ACHN (cell line): ENCODE data around the gene PTX3.
A peak's percentile ranks its signal among the peaks of the same experiment; 100 is the strongest.

Experiments used
- DNase-seq: peaks from one replicate; pipeline ENCODE4 v3.0.0-alpha.2; 2015
- in situ Hi-C: cut with HindIII; loops from 2 replicates; pipeline ENCODE4 v1.10.0; 2017; ENCODE audit warnings: low sequenced_read_pairs, low pct_ligation_motif_present, low pct_unique_long_range_greater_than_20kb

Gene PTX3

GRCh38 chr3:157436583-157437291 is at the start of gene PTX3:
Gene PTX3, plus strand, starts transcription at chr3:157436850. Its CDS starts 84 bp downstream, at chr3:157436934.
- in situ Hi-C loops, result no loop called here
- DNase-seq, result peak; percentile 55

DNA sequence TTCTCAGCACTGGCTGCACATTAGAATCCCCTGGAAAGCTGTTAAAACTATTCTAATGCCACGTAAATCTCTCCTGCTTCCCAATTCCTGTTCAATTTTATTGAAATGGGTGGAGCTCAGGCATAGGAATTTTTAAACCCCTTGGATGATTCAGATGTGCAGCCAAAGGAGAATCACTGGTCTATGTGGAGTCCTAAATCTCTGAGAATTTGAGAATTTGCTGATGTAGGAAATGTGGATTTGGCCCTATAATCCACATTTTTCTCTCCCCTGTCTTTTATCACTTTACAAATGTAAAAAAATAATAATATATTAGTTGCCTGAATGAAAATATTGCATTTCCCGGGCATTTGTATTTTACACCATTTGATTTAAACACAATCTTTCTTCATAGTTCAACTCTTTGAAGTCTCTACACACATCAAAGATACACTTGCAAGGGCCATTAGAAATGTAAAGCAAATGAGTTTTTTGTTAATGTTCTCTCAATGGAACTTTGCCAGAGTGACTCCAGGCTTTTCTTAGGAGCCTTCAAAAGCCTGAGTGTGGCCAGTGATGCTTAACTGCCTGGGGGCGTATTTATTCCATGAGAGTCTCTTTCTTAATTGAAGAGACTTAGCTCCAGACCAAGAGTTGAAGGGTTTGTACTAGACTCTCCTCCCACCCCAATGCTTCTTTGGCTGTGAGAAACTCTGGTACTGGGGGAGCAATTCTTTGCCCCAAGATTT is 48.8 kb upstream of the PTX3 start:
- DNase-seq, result no peak

GRCh38 chr3:157388976-157389375 is 47.7 kb upstream of the PTX3 start:
- DNase-seq, result no peak
- in situ Hi-C loops, result no loop called here

More for the DNA sequence above, 48.8 kb upstream of the PTX3 start:
- in situ Hi-C loops, result no loop called here

GRCh38 chr3:157390713-157391515 is 45.7 kb upstream of the PTX3 start:
- in situ Hi-C loops, result no loop called here

DNA sequence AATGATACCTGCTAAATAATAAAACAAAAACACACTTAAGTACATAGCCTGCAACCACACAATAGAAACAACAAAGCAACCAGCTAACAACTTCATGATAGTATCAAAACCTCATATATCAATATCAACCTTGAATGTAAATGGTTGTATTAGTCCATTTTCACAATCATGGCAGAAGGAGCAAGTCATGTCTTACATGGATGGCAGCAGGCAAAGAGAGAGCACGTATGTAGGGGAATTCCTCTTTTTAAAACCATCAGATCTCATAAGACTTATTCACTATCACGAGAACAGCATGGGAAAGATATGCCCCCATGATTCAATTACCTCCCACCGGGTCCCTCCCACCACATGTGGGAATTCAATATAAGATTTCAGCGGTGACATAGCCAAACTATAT is 44.5 kb upstream of the PTX3 start:
- in situ Hi-C loops, result no loop called here
- no peak for DNase-seq

More at GRCh38 chr3:157390713-157391515, 45.7 kb upstream of the PTX3 start:
- DNase-seq, result no peak

- DNase-seq, result no peak
- in situ Hi-C loops, result no loop called here
Measured at GRCh38 chr3:157393113-157393512, 43.5 kb upstream of the PTX3 start.

DNA sequence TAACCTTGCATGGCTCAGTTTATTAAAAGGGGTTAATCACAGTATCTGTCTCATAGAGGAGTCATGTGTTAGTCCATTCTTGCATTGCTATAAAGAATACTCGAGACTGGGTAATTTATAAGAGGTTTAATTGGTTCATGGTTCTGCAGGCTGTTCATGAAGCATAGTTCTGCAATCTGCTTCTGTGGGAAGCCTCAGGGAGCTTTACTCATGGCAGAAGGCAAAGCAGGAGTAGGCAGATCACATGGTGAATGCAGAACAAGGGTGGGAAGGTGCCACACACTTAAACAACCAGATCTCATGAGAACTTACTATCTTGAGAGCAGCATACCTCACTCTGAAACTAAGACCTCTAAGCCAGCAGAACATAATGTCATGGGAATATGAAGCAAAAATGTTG is 42.2 kb upstream of the PTX3 start:
- no peak for DNase-seq
- in situ Hi-C loops, result no loop called here

DNA sequence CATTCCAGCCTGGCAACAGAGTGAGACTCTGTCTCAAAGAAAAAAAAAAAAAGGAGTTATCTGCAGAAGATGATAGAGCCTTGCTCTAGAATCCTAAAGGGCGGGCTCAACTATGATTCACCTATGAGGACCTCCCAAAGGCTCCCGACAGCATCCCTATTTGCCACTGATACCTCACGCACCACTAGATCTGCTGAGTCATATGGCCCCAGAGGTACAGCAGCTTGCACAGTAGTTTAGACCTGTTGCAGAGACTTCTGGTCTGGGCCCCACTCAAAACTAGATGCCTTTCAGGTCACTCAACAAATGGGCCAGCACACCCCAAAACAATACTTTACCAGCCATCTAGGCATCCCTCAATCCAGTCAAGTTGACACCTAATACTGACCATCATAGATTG is 38.1 kb upstream of the PTX3 start:
- DNase-seq, result no peak
- in situ Hi-C loops, result no loop called here

DNA sequence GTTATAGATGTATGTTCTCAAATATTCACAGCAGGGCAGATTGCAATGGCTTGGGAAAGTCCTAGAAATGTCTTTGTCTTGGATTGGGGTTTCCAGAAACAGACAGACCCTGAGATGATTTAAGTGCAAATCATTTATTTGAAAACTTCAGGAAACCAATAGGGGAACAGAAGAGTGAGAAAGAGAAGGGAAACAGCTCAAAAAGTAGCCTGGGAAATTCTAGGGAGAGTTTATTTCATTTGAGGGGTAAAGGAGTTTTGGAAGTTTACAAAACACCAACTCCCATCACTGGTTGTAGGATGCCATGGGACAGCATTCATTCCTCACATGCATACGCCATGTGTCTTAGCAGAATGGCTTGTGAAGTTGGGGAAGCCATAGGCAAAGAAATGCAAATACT is 32.3 kb upstream of the PTX3 start:
- DNase-seq, result no peak
- in situ Hi-C loops, result no loop called here

DNA sequence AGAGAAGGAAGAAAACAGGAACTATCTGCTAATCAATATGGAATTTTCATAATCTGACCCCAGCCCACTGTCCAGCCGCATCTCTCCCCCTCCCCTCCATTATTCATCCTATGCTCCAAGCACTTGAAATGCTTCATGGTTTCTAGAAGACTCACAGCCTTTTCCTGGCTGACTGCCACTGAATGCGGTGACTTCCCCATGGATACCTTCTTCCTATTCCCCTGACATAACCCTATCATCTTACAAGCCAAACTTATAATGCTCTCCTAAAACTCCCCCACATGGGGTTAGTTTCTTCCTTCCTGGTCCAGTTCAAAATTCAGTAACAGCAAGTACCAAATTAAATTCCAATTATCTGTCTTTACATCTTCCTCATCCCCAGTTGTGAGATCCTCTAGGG is 31.2 kb upstream of the PTX3 start:
- in situ Hi-C loops, result no loop called here
- no peak for DNase-seq

GRCh38 chr3:157406394-157406793 is 30.3 kb upstream of the PTX3 start:
- in situ Hi-C loops, result no loop called here
- DNase-seq, result no peak

GRCh38 chr3:157407769-157408168 is 28.9 kb upstream of the PTX3 start:
- in situ Hi-C loops, result no loop called here
- DNase-seq, result no peak

- no peak for DNase-seq
- in situ Hi-C loops, result no loop called here
Measured at GRCh38 chr3:157408499-157409149, 28.0 kb upstream of the PTX3 start.

DNA sequence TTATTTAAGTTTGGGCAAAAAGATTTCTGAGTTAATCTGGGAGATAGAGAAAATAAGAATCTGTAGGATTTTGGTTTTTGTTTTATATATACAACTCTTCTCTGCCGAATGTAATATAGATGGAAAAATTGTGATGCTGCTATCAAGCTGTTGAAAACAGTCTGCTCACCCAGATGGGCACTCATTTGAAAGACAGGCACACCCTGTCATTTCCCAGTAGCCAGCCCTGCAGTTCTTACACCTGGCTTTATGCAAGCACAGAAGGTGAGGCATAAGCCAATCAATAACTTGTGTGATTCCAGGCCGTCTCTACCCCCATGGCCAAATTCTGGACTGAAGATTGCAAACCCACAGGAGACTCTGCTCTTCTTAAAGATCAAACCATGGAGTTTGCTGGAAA is 27.1 kb upstream of the PTX3 start:
- no peak for DNase-seq
- in situ Hi-C loops, result no loop called here

- DNase-seq, result no peak
- in situ Hi-C loops, result no loop called here
Measured at GRCh38 chr3:157410945-157411344, 25.7 kb upstream of the PTX3 start.

GRCh38 chr3:157412323-157412855 is 24.3 kb upstream of the PTX3 start:
- in situ Hi-C loops, result no loop called here
- no peak for DNase-seq

DNA sequence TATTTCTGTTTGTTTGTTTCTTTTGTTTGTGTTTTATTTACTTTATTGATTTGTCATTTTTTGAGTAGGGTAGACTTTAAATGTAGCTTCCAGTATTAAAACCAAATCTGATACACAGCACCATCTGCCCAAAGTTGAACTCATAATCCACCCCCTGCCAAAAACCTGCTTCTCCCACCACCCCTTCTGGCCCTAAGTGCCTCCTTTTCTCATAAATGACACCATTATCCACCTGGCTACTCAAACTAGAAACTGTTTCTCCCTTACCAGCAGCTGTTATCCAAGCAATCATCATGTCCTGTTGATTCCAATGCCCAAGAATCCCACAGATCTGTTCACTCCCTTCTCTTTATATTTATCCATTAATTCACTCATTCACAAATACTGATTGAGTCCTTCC is 21.8 kb upstream of the PTX3 start:
- no peak for DNase-seq

GRCh38 chr3:157416347-157417087 is 20.1 kb upstream of the PTX3 start:
- no peak for DNase-seq
- in situ Hi-C loops, result no loop called here

More for the DNA sequence above, 21.8 kb upstream of the PTX3 start:
- in situ Hi-C loops, result no loop called here
